Endothelial cell of umbilical vein (primary cell): ENCODE data around the gene TTI1. TPM values are rescaled to one million over a fixed set of nuclear protein-coding genes. Genes with fewer than 3 reads are reported as not detected.

Experiments used
- BruUV-seq: library from RNA; stranded (reverse); fragments of 400-500 nt; replicated peaks from 2 replicates; lab custom pipeline; 2021; lab: Mats Ljungman, UMichigan
- CTCF ChIA-PET: fragments of 300-600, 350-600 bp; sonication (Branson Sonifier 250); formaldehyde crosslinking; loops from one replicate; lab custom pipeline; 2021; ENCODE audit warnings: antibody characterized with exemption, inconsistent platforms; lab: Charles Lee
- POLR2A ChIA-PET: fragments of 300-600, 350-600 bp; sonication (Branson Sonifier 250); formaldehyde crosslinking; loops from one replicate; lab custom pipeline; 2021; ENCODE audit warnings: antibody characterized with exemption, inconsistent platforms; lab: Charles Lee
- DNase-seq: peaks from one replicate; pipeline ENCODE4 v3.0.0-alpha.2; 2011; ENCODE audit warnings: low read depth, low spot score
- FAIRE-seq: peaks from 2 replicates; lab custom pipeline; 2011; peaks lifted over from hg19 to GRCh38; lab: Jason Lieb, UNC
- H2AFZ ChIP-seq: 2 replicates; pipeline ENCODE4 v1.6.0; 2012; ENCODE audit warnings: low read depth, low read length, control low read depth, inconsistent platforms
- H3K27ac ChIP-seq: 2 replicates; pipeline ENCODE4 v1.5.1; 2011; ENCODE audit warnings: low read depth, mild to moderate bottlenecking, control low read depth, low read length, moderate library complexity; ENCODE audit not compliant: insufficient read depth
- H3K27me3 ChIP-seq, 2 experiments: 2 replicates each; pipeline versions ENCODE4 v1.6.0 to v1.6.1; 2011; ENCODE audit warnings: low read length in 2 of 2, mixed read lengths in 1 of 2; ENCODE audit not compliant: control insufficient read depth in 2 of 2, insufficient read depth in 2 of 2
- H3K36me3 ChIP-seq, 2 experiments: 2 replicates in 1 of 2; 3 replicates in 1 of 2; pipeline ENCODE4 v1.5.1; 2011; ENCODE audit warnings: low read length in 2 of 2, mild to moderate bottlenecking in 1 of 2, moderate library complexity in 1 of 2; ENCODE audit not compliant: control insufficient read depth in 2 of 2, insufficient read depth in 2 of 2; ENCODE audit errors: extremely low read depth in 1 of 2
- H3K4me1 ChIP-seq: 3 replicates; pipeline ENCODE4 v1.5.1; 2011; ENCODE audit warnings: mild to moderate bottlenecking, low read length; ENCODE audit not compliant: control insufficient read depth, insufficient read depth; ENCODE audit errors: extremely low read depth
- H3K4me2 ChIP-seq: 2 replicates; pipeline ENCODE4 v1.6.1; 2011; ENCODE audit warnings: low read length, control low read depth, mixed read lengths; ENCODE audit not compliant: insufficient read depth
- H3K4me3 ChIP-seq, 3 experiments: fragments of 200-600 bp in 1 of 3; sonication (generic), shearing (Covaris generic) in 1 of 3; replicated peaks in 1 of 3; 2 replicates each; pipeline ENCODE4 v1.5.1; 2011 to 2016; ENCODE audit warnings: control low read depth in 3 of 3, low read length in 3 of 3, mild to moderate bottlenecking in 2 of 3, inconsistent platforms in 1 of 3, low read depth in 1 of 3, moderate library complexity in 1 of 3; ENCODE audit not compliant: insufficient read depth in 1 of 3
- H3K79me2 ChIP-seq: 2 replicates; pipeline ENCODE4 v1.6.0; 2012; ENCODE audit warnings: low read length, inconsistent platforms; ENCODE audit not compliant: control insufficient read depth, insufficient read depth
- H3K9ac ChIP-seq: replicated peaks from 2 replicates; pipeline ENCODE3; 2011; ENCODE audit warnings: low read length, control low read depth; ENCODE audit not compliant: insufficient read depth; ENCODE audit errors: extremely low read depth
- H3K9me1 ChIP-seq: replicated peaks from 3 replicates; pipeline ENCODE4 v1.6.0; 2011; ENCODE audit warnings: mild to moderate bottlenecking, low read length; ENCODE audit not compliant: control insufficient read depth, insufficient read depth; ENCODE audit errors: extremely low read depth
- H3K9me3 ChIP-seq: replicated peaks from 2 replicates; pipeline ENCODE4 v1.5.1; 2012; ENCODE audit warnings: low read length, inconsistent platforms; ENCODE audit not compliant: control insufficient read depth, insufficient read depth
- H4K20me1 ChIP-seq: replicated peaks from 2 replicates; pipeline ENCODE3; 2011; ENCODE audit warnings: mild to moderate bottlenecking, low read length; ENCODE audit not compliant: control insufficient read depth, insufficient read depth; ENCODE audit errors: extremely low read depth
- EZH2 ChIP-seq: IDR thresholded peaks from 2 replicates; pipeline ENCODE4 v1.6.1; 2012; ENCODE audit warnings: borderline replicate concordance, low read depth, mild to moderate bottlenecking, moderate library complexity, low read length, inconsistent platforms; ENCODE audit not compliant: severe bottlenecking
- FOS ChIP-seq: IDR thresholded peaks from 2 replicates; pipeline ENCODE4 v1.6.1; 2011; ENCODE audit warnings: mild to moderate bottlenecking, low read length, moderate library complexity, borderline replicate concordance; ENCODE audit not compliant: insufficient read depth
- GATA2 ChIP-seq: IDR thresholded peaks from 2 replicates; pipeline ENCODE4 v1.7.0; 2011; ENCODE audit warnings: low read depth, mild to moderate bottlenecking, moderate library complexity, mixed read lengths, low read length; ENCODE audit not compliant: insufficient read length, insufficient read depth
- JUN ChIP-seq: IDR thresholded peaks from 2 replicates; pipeline ENCODE4 v1.6.1; 2011; ENCODE audit warnings: borderline replicate concordance, low read depth; ENCODE audit not compliant: insufficient read length, insufficient read depth
- MYC ChIP-seq: IDR thresholded peaks from one replicate; pipeline ENCODE4 v1.6.1; 2011; ENCODE audit warnings: mild to moderate bottlenecking, low read depth, low read length
- POLR2A ChIP-seq: IDR thresholded peaks from 2 replicates; pipeline ENCODE4 v1.6.1; 2012; ENCODE audit warnings: low read depth, mild to moderate bottlenecking, control low read depth, low read length
- POLR2AphosphoS5 ChIP-seq: IDR thresholded peaks from 2 replicates; pipeline ENCODE4 v1.6.1; 2012; ENCODE audit warnings: low read depth, mild to moderate bottlenecking, control low read depth, low read length, moderate library complexity; ENCODE audit not compliant: insufficient read depth
- dilution Hi-C: fragments of 300-500 bp; cut with MboI; formaldehyde crosslinking; loops from one replicate; pipeline ENCODE4 v1.15.0; 2019; ENCODE audit warnings: low sequenced_read_pairs; ENCODE audit not compliant: extremely low pct_ligation_motif_present
- intact Hi-C: fragments of 100-400 bp; cut with micrococcal nuclease; formaldehyde crosslinking; loops from one replicate; pipeline ENCODE4 v1.10.0; 2022
- polyA plus RNA-seq, 4 experiments: library from polyadenylated mRNA; depleted of rRNA in 3 of 4; stranded (reverse) in 3 of 4; unstranded in 1 of 4; fragments of >200 nt; gene quantifications; 2 replicates each; pipeline versions ENCODE4 v1.2.1 to v1.2.3, GENCODE V29; 2011 to 2012; ENCODE audit warnings: missing spikeins in 1 of 4
- total RNA-seq: library from RNA; stranded (reverse); gene quantifications from 2 replicates; pipeline ENCODE4 v1.2.3, GENCODE V29; 2021
- TF ChIP-seq, protein P1 (sequence below), 2 donors: IDR thresholded peaks; 1 replicate in 1 of 2; 2 replicates in 1 of 2; pipeline ENCODE4 v1.5.1; 2011; ENCODE audit warnings: low read length in 2 of 2, mild to moderate bottlenecking in 2 of 2, moderate library complexity in 2 of 2, control low read depth in 1 of 2, inconsistent platforms in 1 of 2, low read depth in 1 of 2; ENCODE audit not compliant: insufficient read depth in 1 of 2; ENCODE audit errors: extremely low read depth in 1 of 2
- TF ChIP-seq, protein P2 (sequence below): IDR thresholded peaks from 2 replicates; pipeline ENCODE4 v1.6.1; 2011; ENCODE audit not compliant: insufficient read depth, insufficient read length

The TTI1 gene
- total and polyA plus RNA-seq, 2 donors (not counting 3 experiments of a cell fraction or from before 2014, with no cell fraction given) = 13.2 to 23.2 TPM

DNA sequence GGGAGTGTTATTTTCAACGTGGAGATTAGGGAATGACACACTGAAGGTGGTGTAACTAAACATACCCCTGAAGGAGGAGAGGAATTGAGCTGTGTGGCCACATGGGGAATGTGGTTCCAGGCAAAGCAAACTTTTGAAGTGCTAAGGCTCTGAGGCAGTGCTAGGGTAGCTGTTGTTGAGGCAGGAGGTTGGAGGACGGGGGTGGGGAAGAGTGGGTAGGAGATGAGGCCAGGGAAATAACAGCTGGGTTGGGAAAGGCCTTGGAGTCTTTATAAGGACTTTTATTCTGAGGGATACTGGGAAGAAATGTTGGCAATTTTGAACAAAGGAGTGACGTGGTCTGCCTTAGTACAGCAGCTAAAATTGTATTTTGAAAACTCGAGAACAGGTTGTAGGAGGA, 13.3 kb upstream of the TTI1 start:
- H3K27ac ChIP-seq = no peak overlapping the region
- FAIRE-seq (no peak), DNase-seq (no peak)
- POLR2A ChIA-PET = no interaction called here
- H4K20me1 ChIP-seq = no peaks in the 10 kb centered on the region
- dilution Hi-C loops (no loop called here), intact Hi-C loops (no loop called here)
- no TSS peak for BruUV-seq
- H3K4me2 ChIP-seq = no peak overlapping the region
- H3K9ac ChIP-seq = no peak overlapping the region
- CTCF ChIA-PET = interaction anchor here (0.7 to 1.3 kb wide), 2 partner anchors 11 to 482 kb away, joined by 3 to 4 read pairs; no protein-coding TSS in a partner anchor
- TF ChIP-seq JUN = no peak
- no peaks in the 10 kb centered on the region for H3K27me3 ChIP-seq
- no peaks in the 10 kb centered on the region for H3K9me3 ChIP-seq
- H3K4me1 ChIP-seq = peaks cover 11% of the 10 kb centered on the region
- no peaks in the 10 kb centered on the region for H3K9me1 ChIP-seq
- H3K79me2 ChIP-seq = peaks cover 48% of the 10 kb centered on the region
- H3K4me3 ChIP-seq = no peak overlapping the region
- no peak overlapping the region for H2AFZ ChIP-seq
- peaks cover 5 to 11% of the 10 kb centered on the region in 2 experiments for H3K36me3 ChIP-seq

DNA sequence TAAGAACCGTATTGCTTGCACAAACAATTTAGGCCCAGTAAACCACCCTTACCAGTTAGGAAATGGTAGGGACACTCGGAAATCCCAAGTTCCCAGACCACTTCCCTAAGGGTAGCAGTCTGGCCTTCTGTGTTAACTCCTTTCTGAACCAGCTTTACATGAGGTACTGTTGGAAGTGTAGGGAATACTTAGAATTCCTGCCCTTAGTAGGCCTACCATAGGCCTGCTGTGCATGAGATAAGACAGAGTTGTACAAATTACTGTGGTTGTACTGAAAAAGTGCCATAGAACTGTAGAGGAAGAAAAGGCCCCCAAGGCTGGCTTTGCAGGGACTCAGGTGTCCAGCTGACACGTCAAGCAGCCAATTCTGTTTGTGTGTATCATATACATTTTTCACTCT, 11.4 kb upstream of the TTI1 start:
- Histone ChIP-seq H2AFZ (no peak overlapping the region), H3K4me1 (peaks cover 3% of the 10 kb centered on the region), H3K9me1 (no peaks in the 10 kb centered on the region), H3K27me3 (no peaks in the 10 kb centered on the region), H3K79me2 (peaks cover 43% of the 10 kb centered on the region), H3K27ac (no peak overlapping the region), H3K9me3 (no peaks in the 10 kb centered on the region), H3K4me3 (no peak overlapping the region), H3K36me3 (peaks cover 10 to 11% of the 10 kb centered on the region in 2 experiments), H3K9ac (no peak overlapping the region), H4K20me1 (no peaks in the 10 kb centered on the region), H3K4me2 (no peak overlapping the region)
- BruUV-seq = no TSS peak
- intact Hi-C loops (no loop called here), dilution Hi-C loops (no loop called here)
- TF ChIP-seq MYC (no peak), POLR2A (no peak), GATA2 (no peak), JUN (no peak), EZH2 (no peak), POLR2AphosphoS5 (no peak), FOS (no peak)
- TF ChIP-seq, protein P1, sequence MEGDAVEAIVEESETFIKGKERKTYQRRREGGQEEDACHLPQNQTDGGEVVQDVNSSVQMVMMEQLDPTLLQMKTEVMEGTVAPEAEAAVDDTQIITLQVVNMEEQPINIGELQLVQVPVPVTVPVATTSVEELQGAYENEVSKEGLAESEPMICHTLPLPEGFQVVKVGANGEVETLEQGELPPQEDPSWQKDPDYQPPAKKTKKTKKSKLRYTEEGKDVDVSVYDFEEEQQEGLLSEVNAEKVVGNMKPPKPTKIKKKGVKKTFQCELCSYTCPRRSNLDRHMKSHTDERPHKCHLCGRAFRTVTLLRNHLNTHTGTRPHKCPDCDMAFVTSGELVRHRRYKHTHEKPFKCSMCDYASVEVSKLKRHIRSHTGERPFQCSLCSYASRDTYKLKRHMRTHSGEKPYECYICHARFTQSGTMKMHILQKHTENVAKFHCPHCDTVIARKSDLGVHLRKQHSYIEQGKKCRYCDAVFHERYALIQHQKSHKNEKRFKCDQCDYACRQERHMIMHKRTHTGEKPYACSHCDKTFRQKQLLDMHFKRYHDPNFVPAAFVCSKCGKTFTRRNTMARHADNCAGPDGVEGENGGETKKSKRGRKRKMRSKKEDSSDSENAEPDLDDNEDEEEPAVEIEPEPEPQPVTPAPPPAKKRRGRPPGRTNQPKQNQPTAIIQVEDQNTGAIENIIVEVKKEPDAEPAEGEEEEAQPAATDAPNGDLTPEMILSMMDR (IDR thresholded peaks at IDR 0.05; ENCODE audit: extremely low read depth in 1 of 2, insufficient read depth in 1 of 2, low read depth in 1 of 2, low read length in 2 of 2) = no peak
- TF ChIP-seq, protein P2, sequence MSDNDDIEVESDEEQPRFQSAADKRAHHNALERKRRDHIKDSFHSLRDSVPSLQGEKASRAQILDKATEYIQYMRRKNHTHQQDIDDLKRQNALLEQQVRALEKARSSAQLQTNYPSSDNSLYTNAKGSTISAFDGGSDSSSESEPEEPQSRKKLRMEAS = no peak
- CTCF ChIA-PET = interaction anchor here (1.1 to 4.4 kb wide), 7 partner anchors 11 to 481 kb away, joined by 3 to 15 read pairs (median 6); partner anchors contain the start of genes RPRD1B and TTI1
- FAIRE-seq (no peak), DNase-seq (no peak)
- POLR2A ChIA-PET = interaction anchor here (1.1 kb wide), 1 partner anchor 11 kb away, joined by 3 read pairs; the partner anchor contains the start of genes RPRD1B and TTI1
